Measurements from ENCODE around the gene C13orf42. TPM values are rescaled to one million over a fixed set of nuclear protein-coding genes. Genes with fewer than 3 reads are reported as not detected.

Gene C13orf42
- total RNA-seq, 2 experiments from 2014 or later = not detected

GRCh38 chr13:51067706-51068105 is 43.4 kb downstream of the C13orf42 start:
- ATAC-seq (no peak), DNase-seq (no peak)
- no peak for TF ChIP-seq CTCF (IDR thresholded peaks at IDR 0.05)
- Mint-ChIP-seq H3K27ac (no peak overlapping the region), H3K4me1 (ENCODE audit: low read depth) (peaks cover 5% of the 10 kb centered on the region), H3K4me3 (no peak overlapping the region), H3K9me3 (no peaks in the 10 kb centered on the region), H3K27me3 (peaks cover 16% of the 10 kb centered on the region), H3K36me3 (ENCODE audit: low read depth) (no peaks in the 10 kb centered on the region)
- intact Hi-C loops (cut with micrococcal nuclease) = no loop called here
- ChIA-PET POLR2A (no interaction called here), CTCF (interaction anchor here (1.0 to 2.6 kb wide), 2 partner anchors 13 to 251 kb away, joined by 4 to 11 read pairs; no protein-coding TSS in a partner anchor)

- H3K36me3 Mint-ChIP-seq (ENCODE audit: low read depth) = no peaks in the 10 kb centered on the region
- DNase-seq (no peak), ATAC-seq (no peak)
- H3K9me3 Mint-ChIP-seq = no peaks in the 10 kb centered on the region
- H3K4me3 Mint-ChIP-seq = no peak overlapping the region
- TF ChIP-seq CTCF (IDR thresholded peaks at IDR 0.05) = no peak
- ChIA-PET POLR2A (interaction anchor here (1.0 kb wide), 1 partner anchor 1099 kb away, joined by 4 read pairs; no protein-coding TSS in a partner anchor), CTCF (interaction anchor here (1.0 to 2.6 kb wide), 3 partner anchors 12 to 267 kb away, joined by 4 to 11 read pairs (median 4); no protein-coding TSS in a partner anchor)
- intact Hi-C loops (cut with micrococcal nuclease) = no loop called here
- peaks cover 16% of the 10 kb centered on the region for H3K27me3 Mint-ChIP-seq
- peaks cover 5% of the 10 kb centered on the region for H3K4me1 Mint-ChIP-seq (ENCODE audit: low read depth)
- no peak overlapping the region for H3K27ac Mint-ChIP-seq
Measured at GRCh38 chr13:51067210-51067701, 43.8 kb downstream of the C13orf42 start.

- no peak overlapping the region for H3K27ac Mint-ChIP-seq
- intact Hi-C loops (cut with micrococcal nuclease) = no loop called here
- ChIA-PET POLR2A (interaction anchor here (1.0 kb wide), 1 partner anchor 1098 kb away, joined by 4 read pairs; no protein-coding TSS in a partner anchor), CTCF (interaction anchor here (0.6 to 1.5 kb wide), 3 partner anchors 60 to 266 kb away, joined by 3 to 4 read pairs (median 3); no protein-coding TSS in a partner anchor)
- DNase-seq = peak; percentile 9
- peaks cover 16% of the 10 kb centered on the region for H3K27me3 Mint-ChIP-seq
- peaks cover 5% of the 10 kb centered on the region for H3K4me1 Mint-ChIP-seq (ENCODE audit: low read depth)
- ATAC-seq = no peak
- no peaks in the 10 kb centered on the region for H3K36me3 Mint-ChIP-seq (ENCODE audit: low read depth)
- no peak overlapping the region for H3K4me3 Mint-ChIP-seq
- no peak for TF ChIP-seq CTCF (IDR thresholded peaks at IDR 0.05)
- no peaks in the 10 kb centered on the region for H3K9me3 Mint-ChIP-seq
Measured at GRCh38 chr13:51066091-51066831, 44.8 kb downstream of the C13orf42 start.

GRCh38 chr13:51065372-51066090 is 45.5 kb downstream of the C13orf42 start:
- ChIA-PET CTCF (interaction anchor here (1.4 kb wide), 1 partner anchor 154 kb away, joined by 3 read pairs; no protein-coding TSS in a partner anchor), POLR2A (no interaction called here)
- Mint-ChIP-seq H3K4me1 (ENCODE audit: low read depth) (peaks cover 5% of the 10 kb centered on the region), H3K9me3 (no peaks in the 10 kb centered on the region), H3K27me3 (peaks cover 16% of the 10 kb centered on the region), H3K4me3 (no peak overlapping the region), H3K27ac (no peak overlapping the region), H3K36me3 (ENCODE audit: low read depth) (no peaks in the 10 kb centered on the region)
- ATAC-seq (no peak), DNase-seq (no peak)
- TF ChIP-seq CTCF (IDR thresholded peaks at IDR 0.05) = no peak
- intact Hi-C loops (cut with micrococcal nuclease) = no loop called here
